ENCODE data around the gene KCNQ1.

KCNQ1 gene

DNA sequence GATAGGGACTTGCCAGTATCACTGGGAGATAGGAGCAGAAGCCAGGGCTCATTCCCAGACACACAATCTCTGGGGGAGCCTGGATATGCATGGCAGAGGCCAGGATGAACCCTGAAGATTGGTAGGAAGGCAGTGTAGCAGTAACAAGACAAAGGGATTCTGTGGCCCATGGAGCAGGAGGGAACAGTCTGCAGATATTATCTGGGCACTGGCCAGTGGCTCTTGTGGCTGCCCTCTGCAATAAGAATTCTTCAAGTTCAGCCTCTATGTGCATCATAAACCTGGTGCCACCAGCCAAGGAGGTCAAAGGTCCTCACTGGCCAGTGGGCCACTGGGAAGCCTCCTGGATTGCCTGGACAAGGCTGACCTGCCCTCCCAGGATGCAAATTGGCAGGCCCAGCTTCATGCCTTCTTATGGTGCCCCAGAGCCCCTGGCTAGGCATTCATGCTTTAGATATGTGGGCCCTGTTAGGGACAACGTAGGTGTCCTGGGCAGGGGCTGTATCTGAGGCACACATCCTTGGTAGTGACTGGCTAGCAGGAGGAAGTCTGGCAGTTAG lies 225.8 kb downstream of the KCNQ1 start:
- TF ChIP-seq, protein P1, sequence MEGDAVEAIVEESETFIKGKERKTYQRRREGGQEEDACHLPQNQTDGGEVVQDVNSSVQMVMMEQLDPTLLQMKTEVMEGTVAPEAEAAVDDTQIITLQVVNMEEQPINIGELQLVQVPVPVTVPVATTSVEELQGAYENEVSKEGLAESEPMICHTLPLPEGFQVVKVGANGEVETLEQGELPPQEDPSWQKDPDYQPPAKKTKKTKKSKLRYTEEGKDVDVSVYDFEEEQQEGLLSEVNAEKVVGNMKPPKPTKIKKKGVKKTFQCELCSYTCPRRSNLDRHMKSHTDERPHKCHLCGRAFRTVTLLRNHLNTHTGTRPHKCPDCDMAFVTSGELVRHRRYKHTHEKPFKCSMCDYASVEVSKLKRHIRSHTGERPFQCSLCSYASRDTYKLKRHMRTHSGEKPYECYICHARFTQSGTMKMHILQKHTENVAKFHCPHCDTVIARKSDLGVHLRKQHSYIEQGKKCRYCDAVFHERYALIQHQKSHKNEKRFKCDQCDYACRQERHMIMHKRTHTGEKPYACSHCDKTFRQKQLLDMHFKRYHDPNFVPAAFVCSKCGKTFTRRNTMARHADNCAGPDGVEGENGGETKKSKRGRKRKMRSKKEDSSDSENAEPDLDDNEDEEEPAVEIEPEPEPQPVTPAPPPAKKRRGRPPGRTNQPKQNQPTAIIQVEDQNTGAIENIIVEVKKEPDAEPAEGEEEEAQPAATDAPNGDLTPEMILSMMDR (IDR thresholded peaks at IDR 0.05; ENCODE audit: low read depth, low read length, missing control alignments) = no peak
- DNase-seq (ENCODE audit: low read depth) = no peak
- no peak overlapping the region for H3K4me3 ChIP-seq (ENCODE audit: low read depth, low read length)
- in situ Hi-C loops (cut with HindIII; ENCODE audit: low sequenced_read_pairs) = loop anchor here (25.0 kb wide), 1 partner anchor 192 kb away; no protein-coding TSS in a partner anchor

DNA sequence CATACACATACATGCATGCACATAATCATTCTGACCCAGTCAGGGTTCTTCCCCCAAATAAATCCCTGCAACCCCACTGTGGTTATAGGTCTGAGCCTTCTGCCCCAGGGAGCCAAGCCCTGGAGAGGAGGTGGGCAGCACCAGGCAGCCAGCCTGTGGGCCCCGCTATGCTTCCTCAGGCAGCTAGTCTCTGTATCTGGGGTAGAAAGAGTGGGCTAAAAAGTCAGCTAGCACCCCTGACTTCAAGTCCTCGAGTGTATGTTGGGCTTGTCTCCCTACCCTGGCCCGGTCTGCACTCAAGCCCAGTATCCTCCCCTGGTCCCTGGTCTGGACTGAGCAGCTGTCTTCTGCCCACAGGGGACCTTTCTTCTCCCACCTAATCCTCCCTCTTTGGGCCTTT lies 226.9 kb downstream of the KCNQ1 start:
- TF ChIP-seq, protein P1 (IDR thresholded peaks at IDR 0.05; ENCODE audit: low read depth, low read length, missing control alignments) = no peak
- DNase-seq (ENCODE audit: low read depth) = no peak
- in situ Hi-C loops (cut with HindIII; ENCODE audit: low sequenced_read_pairs) = loop anchor here (25.0 kb wide), 1 partner anchor 191 kb away; no protein-coding TSS in a partner anchor

DNA sequence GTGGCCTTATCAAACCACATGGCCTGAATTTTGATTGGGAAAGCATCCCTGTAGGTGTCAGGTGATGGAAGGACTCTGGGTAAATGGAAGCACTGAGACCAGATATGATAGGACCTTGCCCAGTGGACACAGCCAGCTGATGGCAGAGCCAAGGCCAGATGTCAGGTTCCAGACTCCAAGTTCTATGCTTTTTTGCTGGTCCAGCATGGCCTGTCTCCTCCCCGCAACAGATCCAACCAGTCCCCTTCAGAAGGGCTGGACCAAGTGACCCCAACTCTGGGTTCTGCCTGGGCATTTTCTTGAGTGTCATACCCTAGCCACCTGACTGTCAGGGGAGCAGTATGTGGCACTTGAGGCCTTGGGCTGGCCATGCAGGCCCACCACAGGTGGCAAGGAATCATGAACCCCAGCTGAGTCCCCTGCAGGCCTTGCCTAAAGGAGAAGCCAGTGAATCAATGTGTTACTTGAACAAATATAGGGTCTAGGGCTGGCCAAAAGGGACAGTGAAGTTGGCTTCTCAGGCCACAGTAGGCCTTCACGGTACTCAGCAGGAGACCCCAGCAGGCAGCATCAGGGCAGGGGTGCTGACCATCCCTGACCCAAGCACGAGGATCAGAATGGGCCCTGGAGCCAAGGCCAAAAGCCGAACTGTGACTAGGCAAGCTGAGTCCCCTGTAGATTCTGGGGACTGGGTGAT lies 227.9 kb downstream of the KCNQ1 start:
- in situ Hi-C loops (cut with HindIII; ENCODE audit: low sequenced_read_pairs) = loop anchor here (25.0 kb wide), 1 partner anchor 190 kb away; no protein-coding TSS in a partner anchor
- H3K4me3 ChIP-seq (ENCODE audit: low read depth, low read length) = no peak overlapping the region
- TF ChIP-seq, protein P1 (IDR thresholded peaks at IDR 0.05; ENCODE audit: low read depth, low read length, missing control alignments) = no peak
- no peak for DNase-seq (ENCODE audit: low read depth)

More for the DNA sequence above, 226.9 kb downstream of the KCNQ1 start:
- no peak overlapping the region for H3K4me3 ChIP-seq (ENCODE audit: low read depth, low read length)

DNA sequence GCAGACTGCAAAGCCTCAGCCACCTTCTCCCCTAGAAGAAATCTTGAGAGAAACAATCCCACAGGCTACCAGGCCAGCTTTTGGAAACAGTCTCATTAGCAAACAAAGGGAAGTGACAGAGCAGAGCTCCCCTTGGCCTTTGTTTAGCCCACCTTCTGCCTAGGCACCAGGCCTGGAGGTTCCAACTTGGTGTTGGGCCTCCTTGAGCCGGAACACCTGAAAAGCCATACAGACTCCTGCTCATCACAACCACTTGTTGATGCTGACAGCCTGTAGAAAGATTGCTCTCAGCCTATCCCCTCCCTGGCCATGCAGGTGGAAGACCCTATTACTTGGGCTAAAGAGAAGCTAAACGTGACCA lies 228.4 kb downstream of the KCNQ1 start:
- no peak for DNase-seq (ENCODE audit: low read depth)
- in situ Hi-C loops (cut with HindIII; ENCODE audit: low sequenced_read_pairs) = loop anchor here (25.0 kb wide), 1 partner anchor 189 kb away; no protein-coding TSS in a partner anchor
- TF ChIP-seq, protein P1 (IDR thresholded peaks at IDR 0.05; ENCODE audit: low read depth, low read length, missing control alignments) = no peak
- H3K4me3 ChIP-seq (ENCODE audit: low read depth, low read length) = no peak overlapping the region

DNA sequence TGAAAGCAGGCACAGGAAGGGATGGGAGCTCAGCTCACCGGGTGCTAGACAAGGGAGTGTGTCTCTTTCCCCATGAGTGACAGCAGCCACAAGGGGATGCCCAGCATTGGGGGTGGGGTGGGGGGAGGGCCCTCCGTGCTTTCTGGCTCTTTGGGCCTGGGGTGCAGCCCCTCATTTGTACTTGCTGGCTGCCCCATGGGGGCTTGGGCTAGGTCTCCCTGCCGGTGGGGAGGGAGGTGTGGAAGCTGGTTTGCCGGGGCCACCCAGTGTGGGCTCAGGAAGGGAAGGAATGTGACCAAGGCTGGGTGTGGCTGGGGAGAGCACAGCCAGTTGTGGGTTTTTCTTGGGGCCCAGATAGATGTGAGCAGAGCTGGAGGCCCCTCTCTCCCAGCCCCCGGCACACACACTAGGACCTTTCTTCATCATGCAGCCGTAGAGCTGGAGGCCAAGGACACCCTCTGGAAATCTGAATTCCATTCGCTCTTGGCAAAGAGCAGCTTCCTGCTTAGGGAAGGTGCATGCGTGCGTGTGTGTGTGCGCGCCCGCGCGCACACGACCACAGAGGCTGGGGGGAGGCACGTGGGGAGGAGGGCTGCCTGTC lies 229.2 kb downstream of the KCNQ1 start:
- TF ChIP-seq, protein P1 (IDR thresholded peaks at IDR 0.05; ENCODE audit: low read depth, low read length, missing control alignments) = no peak
- DNase-seq (ENCODE audit: low read depth) = no peak

DNA sequence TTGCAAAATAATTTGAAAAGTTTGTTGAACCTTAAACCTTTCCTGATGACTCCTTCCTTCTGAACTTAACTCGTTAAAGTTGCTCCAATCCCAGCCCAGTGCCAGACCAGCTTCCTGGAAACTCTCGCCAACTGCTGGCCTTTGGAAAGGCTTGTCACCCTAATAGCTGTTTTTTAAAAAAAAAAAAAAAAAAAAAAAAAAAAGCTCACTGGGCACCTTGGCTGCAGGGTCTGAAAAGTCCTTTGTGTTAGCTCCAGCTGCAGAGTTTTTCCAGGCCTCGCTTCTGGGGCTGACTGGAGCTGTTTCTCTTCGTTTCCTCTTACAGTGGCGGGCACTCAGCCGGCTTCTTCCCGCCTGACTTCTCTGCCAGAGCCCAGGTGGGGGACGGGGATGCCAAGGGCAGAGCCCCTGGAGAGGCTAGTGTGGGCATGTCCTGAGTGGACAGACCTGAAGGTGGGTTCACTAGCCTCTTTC lies 229.9 kb downstream of the KCNQ1 start:
- H3K4me3 ChIP-seq (ENCODE audit: low read depth, low read length) = no peak overlapping the region
- no peak for DNase-seq (ENCODE audit: low read depth)
- in situ Hi-C loops (cut with HindIII; ENCODE audit: low sequenced_read_pairs) = loop anchor here (25.0 kb wide), 1 partner anchor 188 kb away; no protein-coding TSS in a partner anchor
- TF ChIP-seq, protein P1 (IDR thresholded peaks at IDR 0.05; ENCODE audit: low read depth, low read length, missing control alignments) = no peak

More for the DNA sequence above, 229.2 kb downstream of the KCNQ1 start:
- in situ Hi-C loops (cut with HindIII; ENCODE audit: low sequenced_read_pairs) = loop anchor here (25.0 kb wide), 1 partner anchor 188 kb away; no protein-coding TSS in a partner anchor
- no peak overlapping the region for H3K4me3 ChIP-seq (ENCODE audit: low read depth, low read length)

Measured in astrocyte of the cerebellum (primary cell).